ENCODE data around the gene IL1RAPL2. TPM values are rescaled to one million over a fixed set of nuclear protein-coding genes. Genes with fewer than 3 reads are reported as not detected.

The IL1RAPL2 gene
- total RNA-seq, 1 donor from 2014 or later: not detected

- H3K27ac Mint-ChIP-seq (ENCODE audit: unreplicated experiment): no peak overlapping the region
- H3K27me3 Mint-ChIP-seq (ENCODE audit: low read depth): no peaks in the 10 kb centered on the region
- H3K4me3 Mint-ChIP-seq (ENCODE audit: unreplicated experiment): no peak overlapping the region
- H3K9me3 Mint-ChIP-seq (ENCODE audit: low read depth): no peaks in the 10 kb centered on the region
- no peaks in the 10 kb centered on the region for H3K36me3 Mint-ChIP-seq (ENCODE audit: low read depth)
- DNase-seq (ENCODE audit: low spot score): no peak
- H3K4me1 Mint-ChIP-seq (ENCODE audit: low read depth): peaks cover 9% of the 10 kb centered on the region
- no peak for TF ChIP-seq CTCF (IDR thresholded peaks at IDR 0.05)
Measured at GRCh38 chrX:105120463-105120862, 554.5 kb downstream of the IL1RAPL2 start.

- Mint-ChIP-seq H3K4me1 (ENCODE audit: low read depth) (peaks cover 8% of the 10 kb centered on the region), H3K27ac (ENCODE audit: unreplicated experiment) (no peak overlapping the region), H3K36me3 (ENCODE audit: low read depth) (no peaks in the 10 kb centered on the region), H3K9me3 (ENCODE audit: low read depth) (no peaks in the 10 kb centered on the region), H3K27me3 (ENCODE audit: low read depth) (no peaks in the 10 kb centered on the region), H3K4me3 (ENCODE audit: unreplicated experiment) (no peak overlapping the region)
- no peak for DNase-seq (ENCODE audit: low spot score)
- no peak for TF ChIP-seq CTCF (IDR thresholded peaks at IDR 0.05)
Measured at GRCh38 chrX:105121186-105121585, 555.2 kb downstream of the IL1RAPL2 start.

GRCh38 chrX:105126201-105126600, 560.2 kb downstream of the IL1RAPL2 start:
- Mint-ChIP-seq H3K36me3 (ENCODE audit: low read depth) (no peaks in the 10 kb centered on the region), H3K9me3 (ENCODE audit: low read depth) (no peaks in the 10 kb centered on the region), H3K4me1 (ENCODE audit: low read depth) (no peaks in the 10 kb centered on the region), H3K4me3 (ENCODE audit: unreplicated experiment) (no peak overlapping the region), H3K27ac (ENCODE audit: unreplicated experiment) (no peak overlapping the region), H3K27me3 (ENCODE audit: low read depth) (no peaks in the 10 kb centered on the region)
- no peak for DNase-seq (ENCODE audit: low spot score)
- TF ChIP-seq CTCF (IDR thresholded peaks at IDR 0.05): no peak

- no peak overlapping the region for H3K27ac Mint-ChIP-seq (ENCODE audit: unreplicated experiment)
- H3K4me1 Mint-ChIP-seq (ENCODE audit: low read depth): no peaks in the 10 kb centered on the region
- no peak for DNase-seq (ENCODE audit: low spot score)
- H3K36me3 Mint-ChIP-seq (ENCODE audit: low read depth): no peaks in the 10 kb centered on the region
- peaks cover 8% of the 10 kb centered on the region for H3K9me3 Mint-ChIP-seq (ENCODE audit: low read depth)
- H3K4me3 Mint-ChIP-seq (ENCODE audit: unreplicated experiment): no peak overlapping the region
- TF ChIP-seq CTCF (IDR thresholded peaks at IDR 0.05): no peak
- H3K27me3 Mint-ChIP-seq (ENCODE audit: low read depth): no peaks in the 10 kb centered on the region
Measured at GRCh38 chrX:105134273-105134672, 568.3 kb downstream of the IL1RAPL2 start.

GRCh38 chrX:105136786-105137185, 570.8 kb downstream of the IL1RAPL2 start:
- Mint-ChIP-seq H3K9me3 (ENCODE audit: low read depth) (peaks cover 8% of the 10 kb centered on the region), H3K36me3 (ENCODE audit: low read depth) (no peaks in the 10 kb centered on the region), H3K4me1 (ENCODE audit: low read depth) (no peaks in the 10 kb centered on the region), H3K27ac (ENCODE audit: unreplicated experiment) (no peak overlapping the region), H3K27me3 (ENCODE audit: low read depth) (no peaks in the 10 kb centered on the region), H3K4me3 (ENCODE audit: unreplicated experiment) (no peak overlapping the region)
- no peak for DNase-seq (ENCODE audit: low spot score)
- no peak for TF ChIP-seq CTCF (IDR thresholded peaks at IDR 0.05)
